H4 (cell line): ENCODE measurements around the gene CCL19. TPM values are rescaled to one million over a fixed set of nuclear protein-coding genes. Genes with fewer than 3 reads are reported as not detected.
A peak's percentile ranks its signal among the peaks of the same experiment; 100 is the strongest.
"Not testable (repeated sequence)": the region's sequence is repeated elsewhere in the genome, so short reads cannot be mapped to it uniquely, and the experiment has no call there.

Experiments used
- DNase-seq: peaks from one replicate; pipeline ENCODE4 v3.0.0-alpha.2; 2015; ENCODE audit warnings: low spot score
- total RNA-seq: library from RNA; depleted of rRNA; stranded (reverse); fragments of >200 nt; shearing (Covaris generic); gene quantifications from 2 replicates; pipeline ENCODE4 v1.2.3, GENCODE V29; 2014; rRNA removed

CCL19 gene
- not detected in 2 replicates for total RNA-seq

GRCh38 chr9:34690983-34691935, at the start of gene CCL19:
TSS of gene CCL19 (minus strand) at chr9:34691276. CDS start at chr9:34691139, 137 bp downstream.
- no peak for DNase-seq

- DNase-seq = not testable (repeated sequence)
These were observed 49.1 kb upstream of the CCL19 start for GRCh38 chr9:34740176-34740575.

GRCh38 chr9:34737677-34738260, 46.7 kb upstream of the CCL19 start:
- no peak for DNase-seq

GRCh38 chr9:34734720-34735119, 43.6 kb upstream of the CCL19 start:
- DNase-seq = no peak

- no peak for DNase-seq
These were observed 41.8 kb upstream of the CCL19 start for GRCh38 chr9:34732886-34733285.

GRCh38 chr9:34732478-34732877, 41.4 kb upstream of the CCL19 start:
- no peak for DNase-seq

GRCh38 chr9:34723141-34723540, 32.1 kb upstream of the CCL19 start:
- no peak for DNase-seq

- not testable (repeated sequence) for DNase-seq
These were observed 28.6 kb upstream of the CCL19 start for GRCh38 chr9:34719769-34720025.

GRCh38 chr9:34719021-34719768, 28.1 kb upstream of the CCL19 start:
- no peak for DNase-seq

- DNase-seq = no peak
These were observed 27.0 kb upstream of the CCL19 start for GRCh38 chr9:34717996-34718614.

GRCh38 chr9:34716711-34717110, 25.6 kb upstream of the CCL19 start:
- DNase-seq = no peak

- DNase-seq = no peak
These were observed 24.7 kb upstream of the CCL19 start for GRCh38 chr9:34715639-34716215.

GRCh38 chr9:34714007-34714406, 22.9 kb upstream of the CCL19 start:
- DNase-seq = no peak

GRCh38 chr9:34712140-34712539, 21.1 kb upstream of the CCL19 start:
- no peak for DNase-seq

GRCh38 chr9:34710023-34710422, 18.9 kb upstream of the CCL19 start, which contains the start of gene CCL21:
TSS of gene CCL21 (minus strand) at chr9:34710136. CDS start at chr9:34710066, 70 bp downstream.
- no peak for DNase-seq

GRCh38 chr9:34709196-34709978, 18.3 kb upstream of the CCL19 start:
- no peak for DNase-seq

GRCh38 chr9:34707130-34707529, 16.1 kb upstream of the CCL19 start:
- DNase-seq = no peak

GRCh38 chr9:34701769-34702736, 11.0 kb upstream of the CCL19 start:
- DNase-seq = peak; percentile 75

GRCh38 chr9:34701023-34701768, 10.1 kb upstream of the CCL19 start:
- DNase-seq = peak; percentile 54
